GM19467 (cell line): Measurements from ENCODE around the gene SUSD6.

Experiments used
- ATAC-seq: cut with Tn5 transposase; IDR thresholded peaks from one replicate; pipeline ENCODE4 v1.9.1; 2021; ENCODE audit warnings: mild to moderate bottlenecking, moderate library complexity; ENCODE audit not compliant: unreplicated experiment

The SUSD6 gene

DNA sequence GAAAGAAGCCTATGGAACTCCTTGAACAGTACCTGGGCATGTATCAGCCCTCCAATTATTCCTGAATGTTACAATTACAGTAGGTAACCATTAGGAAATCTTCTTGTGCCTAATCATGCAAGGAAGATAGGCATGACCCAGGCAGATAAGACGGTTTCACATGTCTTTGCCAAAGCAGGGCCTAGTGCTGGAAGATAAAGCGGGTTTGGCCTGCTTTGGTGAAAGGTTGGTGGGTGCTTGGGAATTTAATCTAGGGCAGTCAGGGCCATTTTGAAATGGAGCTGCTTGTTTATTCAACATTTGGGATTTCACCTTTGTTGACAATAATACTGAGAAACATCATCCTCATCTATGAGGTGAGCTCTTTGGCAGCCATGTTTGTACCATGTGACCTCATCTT lies 143.1 kb downstream of the SUSD6 start:
- ATAC-seq = no peak

GRCh38 chr14:69755296-69755695 lies 143.9 kb downstream of the SUSD6 start:
- ATAC-seq = no peak

- no peak for ATAC-seq
Observed at GRCh38 chr14:69755784-69756183, 144.4 kb downstream of the SUSD6 start.

- ATAC-seq = no peak
Observed at GRCh38 chr14:69756298-69756697, 144.9 kb downstream of the SUSD6 start.

GRCh38 chr14:69760810-69761209 lies 149.4 kb downstream of the SUSD6 start:
- no peak for ATAC-seq

DNA sequence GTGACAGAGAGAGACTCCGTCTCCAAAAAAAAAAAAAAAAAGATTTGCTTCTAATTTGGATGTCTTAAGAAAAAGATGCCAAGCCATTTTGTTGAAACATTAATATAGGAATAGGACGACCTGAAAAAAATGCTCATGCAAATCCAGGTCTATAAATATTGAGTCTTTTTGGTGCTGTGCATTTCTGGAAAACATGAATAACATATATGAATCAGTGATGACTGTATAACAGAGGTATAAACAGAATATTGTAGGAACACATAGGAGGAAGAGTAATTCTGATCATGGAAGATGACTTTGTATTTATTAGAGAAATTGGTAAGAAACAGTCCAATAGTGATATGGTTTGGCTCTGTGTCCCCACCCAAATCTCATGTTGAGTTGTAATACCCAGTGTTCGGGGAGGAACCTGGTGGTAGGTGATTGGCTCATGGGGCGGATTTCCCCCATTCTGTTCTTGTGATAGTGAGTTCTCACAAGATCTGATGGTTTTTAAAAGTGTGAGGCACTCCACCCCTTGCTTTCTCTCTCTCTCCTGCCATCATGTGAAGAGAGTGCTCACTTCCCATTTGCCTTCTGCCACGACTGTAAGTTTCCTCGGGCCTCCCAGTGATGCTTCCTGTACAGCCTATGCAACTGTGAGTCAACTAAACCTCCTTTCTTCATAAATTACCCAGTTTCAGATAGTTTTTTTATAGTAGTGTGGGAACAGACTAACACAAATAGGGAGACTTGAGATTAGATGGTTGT lies 152.5 kb downstream of the SUSD6 start:
- no peak for ATAC-seq
